PC-9 (cell line): ENCODE data around the gene WDR48. TPM values are rescaled to one million over a fixed set of nuclear protein-coding genes. Genes with fewer than 3 reads are reported as not detected.

Experiments used
- BruUV-seq: library from RNA; stranded (reverse); fragments of 400-500 nt; replicated peaks from 2 replicates; lab custom pipeline; 2021; lab: Mats Ljungman, UMichigan
- CTCF ChIA-PET: fragments of 300-600 bp; sonication (Branson Sonifier 250); formaldehyde crosslinking; loops from one replicate; lab custom pipeline; 2022; ENCODE audit warnings: antibody characterized with exemption; lab: Charles Lee
- POLR2A ChIA-PET: fragments of 300-600 bp; sonication (Branson Sonifier 250); formaldehyde crosslinking; loops from one replicate; lab custom pipeline; 2022; ENCODE audit warnings: antibody characterized with exemption; ENCODE audit not compliant: unreplicated experiment; lab: Charles Lee
- DNase-seq, 2 experiments: peaks; one replicate each; pipeline versions ENCODE4 v3.0.0 to v3.0.0-alpha.2; 2015 to 2022; ENCODE audit warnings: mixed read lengths in 1 of 2
- H2AFZ ChIP-seq: fragments of 200-600 bp; sonication (generic); 2 replicates; pipeline ENCODE4 v1.8.1; 2017; ENCODE audit warnings: antibody characterized with exemption
- H3F3A ChIP-seq: fragments of 200-600 bp; sonication (generic); 2 replicates; pipeline ENCODE4 v1.8.1; 2017; ENCODE audit warnings: antibody characterized with exemption, mild to moderate bottlenecking, low read depth; ENCODE audit not compliant: insufficient read depth
- H3K27ac ChIP-seq: fragments of 200-600 bp; sonication (generic); 2 replicates; pipeline ENCODE4 v1.6.1; 2016; ENCODE audit warnings: mixed run types
- H3K27me3 ChIP-seq: fragments of 200-600 bp; sonication (generic); 2 replicates; pipeline ENCODE4 v1.6.1; 2016; ENCODE audit warnings: low read depth, mixed run types; ENCODE audit not compliant: insufficient read depth
- H3K36me3 ChIP-seq: fragments of 200-600 bp; sonication (generic); 2 replicates; pipeline ENCODE4 v1.6.1; 2016; ENCODE audit warnings: low read depth, mixed run types
- H3K4me1 ChIP-seq: fragments of 200-600 bp; sonication (generic); replicated peaks from 2 replicates; pipeline ENCODE4 v1.6.1; 2016; ENCODE audit warnings: mixed run types; ENCODE audit not compliant: insufficient read depth
- H3K4me2 ChIP-seq: fragments of 200-600 bp; sonication (generic); 2 replicates; pipeline ENCODE4 v1.6.1; 2017; ENCODE audit warnings: mixed run types
- H3K4me3 ChIP-seq: fragments of 200-600 bp; sonication (generic); 2 replicates; pipeline ENCODE4 v1.6.1; 2016; ENCODE audit warnings: mixed run types
- H3K79me2 ChIP-seq: fragments of 200-600 bp; sonication (generic); 2 replicates; pipeline ENCODE4 v1.6.1; 2017; ENCODE audit warnings: low read depth, mixed run types
- H3K9me2 ChIP-seq: fragments of 200-600 bp; sonication (generic); 2 replicates; pipeline ENCODE4 v1.8.1; 2017; ENCODE audit warnings: mild to moderate bottlenecking; ENCODE audit not compliant: insufficient read depth
- H3K9me3 ChIP-seq: fragments of 200-600 bp; sonication (generic); 2 replicates; pipeline ENCODE4 v1.8.1; 2016; ENCODE audit warnings: low read depth; ENCODE audit not compliant: insufficient read depth
- H4K20me1 ChIP-seq: fragments of 200-600 bp; sonication (generic); 2 replicates; pipeline ENCODE4 v1.8.1; 2017; ENCODE audit not compliant: insufficient read depth
- EZH2 ChIP-seq: fragments of 200-600 bp; sonication (generic); IDR thresholded peaks from 2 replicates; pipeline ENCODE4 v1.8.0; 2017; ENCODE audit warnings: antibody characterized with exemption, low read depth
- intact Hi-C: fragments of 100-400 bp; cut with micrococcal nuclease; formaldehyde crosslinking; loops from one replicate; pipeline ENCODE4 v1.10.0; 2022; ENCODE audit not compliant: unreplicated experiment
- total RNA-seq: library from RNA; stranded (reverse); gene quantifications from 2 replicates; pipeline ENCODE4 v1.2.3, GENCODE V29; 2021
- TF ChIP-seq, protein P1 (sequence below): fragments of 200-600 bp; sonication (generic); conservative IDR thresholded peaks from 2 replicates; pipeline ENCODE4 v1.6.1; 2017; ENCODE audit warnings: mixed run types, antibody characterized with exemption, mild to moderate bottlenecking, moderate library complexity

The WDR48 gene
- total RNA-seq, 1 experiment from 2014 or later = 31.2 TPM

DNA sequence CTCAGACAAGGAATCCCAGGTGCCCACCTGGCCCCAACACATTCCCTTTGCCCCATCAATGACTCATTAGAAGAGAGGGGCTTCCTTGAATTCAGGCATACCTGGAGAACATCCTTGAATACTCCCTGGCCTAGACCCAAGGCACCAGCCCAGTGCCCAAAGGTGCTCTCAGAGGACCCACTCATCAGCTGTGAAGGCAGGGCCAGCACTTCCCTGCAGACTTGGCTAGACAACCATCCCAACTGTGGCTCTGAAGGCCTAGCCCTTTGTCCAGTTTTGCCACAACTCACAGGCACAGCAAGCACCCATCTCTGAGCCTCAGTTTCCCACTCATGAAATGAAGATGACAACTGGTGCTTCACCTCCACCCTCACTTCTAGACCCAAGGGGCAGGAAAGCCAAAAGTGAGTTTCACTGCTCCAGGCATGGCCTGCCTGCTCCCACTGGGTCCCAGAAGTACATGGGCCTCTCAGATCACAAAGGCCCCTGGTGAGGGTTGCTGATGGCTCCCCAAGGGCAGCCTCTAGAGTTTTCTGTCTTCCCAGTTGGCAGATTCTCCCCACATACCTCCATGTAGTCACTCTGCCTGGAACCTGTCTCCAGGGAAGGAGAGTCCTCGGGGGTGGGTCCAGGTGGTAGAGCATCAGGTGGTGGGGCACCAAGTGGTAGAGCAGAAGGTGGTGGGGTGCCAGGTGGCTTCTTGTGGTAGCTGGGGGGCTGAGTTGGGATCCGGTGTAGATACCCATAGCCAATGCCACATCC is 48.1 kb downstream of the WDR48 start:
- peaks cover 3% of the 10 kb centered on the region for H3K36me3 ChIP-seq
- H4K20me1 ChIP-seq = peaks cover 11% of the 10 kb centered on the region; the same call in 1 of the 2 replicates
- H3K4me2 ChIP-seq = no peak overlapping the region
- peaks cover 7% of the 10 kb centered on the region; the same call in 1 of the 2 replicates for H3F3A ChIP-seq
- no peak for DNase-seq
- no peak overlapping the region for H2AFZ ChIP-seq
- no peaks in the 10 kb centered on the region for H3K9me3 ChIP-seq
- POLR2A ChIA-PET = no interaction called here
- no TSS peak for BruUV-seq
- intact Hi-C loops = no loop called here
- peaks cover 6% of the 10 kb centered on the region; the same call in 1 of the 2 replicates for H3K79me2 ChIP-seq
- TF ChIP-seq EZH2 = no peak
- no peaks in the 10 kb centered on the region for H3K27me3 ChIP-seq
- H3K9me2 ChIP-seq = no peaks in the 10 kb centered on the region
- no peaks in the 10 kb centered on the region for H3K4me1 ChIP-seq
- no peak overlapping the region for H3K4me3 ChIP-seq
- H3K27ac ChIP-seq = no peak overlapping the region
- CTCF ChIA-PET = no interaction called here

DNA sequence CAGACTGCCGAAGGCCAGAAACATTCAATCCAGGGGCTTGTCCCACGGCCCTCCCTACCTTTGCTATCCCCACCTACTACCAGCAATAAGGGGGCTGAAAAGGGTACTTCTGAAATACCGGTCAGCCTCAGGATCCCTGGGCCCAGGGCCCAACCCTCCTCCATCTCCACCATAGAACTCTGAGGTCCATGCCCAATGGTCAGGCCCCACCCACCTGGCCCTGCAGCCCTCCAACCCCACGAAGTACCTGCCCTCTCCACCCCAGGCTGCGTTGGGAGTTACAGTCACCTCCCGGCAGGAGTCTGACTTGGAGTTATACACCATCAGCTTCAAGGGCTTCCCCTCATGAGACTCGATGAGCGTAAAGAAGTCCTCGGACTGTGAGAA is 48.7 kb downstream of the WDR48 start:
- H3K27ac ChIP-seq = no peak overlapping the region
- ChIA-PET CTCF (no interaction called here), POLR2A (no interaction called here)
- peaks cover 11% of the 10 kb centered on the region; the same call in 1 of the 2 replicates for H4K20me1 ChIP-seq
- TF ChIP-seq, protein P1, sequence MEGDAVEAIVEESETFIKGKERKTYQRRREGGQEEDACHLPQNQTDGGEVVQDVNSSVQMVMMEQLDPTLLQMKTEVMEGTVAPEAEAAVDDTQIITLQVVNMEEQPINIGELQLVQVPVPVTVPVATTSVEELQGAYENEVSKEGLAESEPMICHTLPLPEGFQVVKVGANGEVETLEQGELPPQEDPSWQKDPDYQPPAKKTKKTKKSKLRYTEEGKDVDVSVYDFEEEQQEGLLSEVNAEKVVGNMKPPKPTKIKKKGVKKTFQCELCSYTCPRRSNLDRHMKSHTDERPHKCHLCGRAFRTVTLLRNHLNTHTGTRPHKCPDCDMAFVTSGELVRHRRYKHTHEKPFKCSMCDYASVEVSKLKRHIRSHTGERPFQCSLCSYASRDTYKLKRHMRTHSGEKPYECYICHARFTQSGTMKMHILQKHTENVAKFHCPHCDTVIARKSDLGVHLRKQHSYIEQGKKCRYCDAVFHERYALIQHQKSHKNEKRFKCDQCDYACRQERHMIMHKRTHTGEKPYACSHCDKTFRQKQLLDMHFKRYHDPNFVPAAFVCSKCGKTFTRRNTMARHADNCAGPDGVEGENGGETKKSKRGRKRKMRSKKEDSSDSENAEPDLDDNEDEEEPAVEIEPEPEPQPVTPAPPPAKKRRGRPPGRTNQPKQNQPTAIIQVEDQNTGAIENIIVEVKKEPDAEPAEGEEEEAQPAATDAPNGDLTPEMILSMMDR = no peak
- no peak for TF ChIP-seq EZH2
- BruUV-seq = no TSS peak
- no peaks in the 10 kb centered on the region for H3K9me2 ChIP-seq
- DNase-seq = no peak
- H3K36me3 ChIP-seq = peaks cover 3% of the 10 kb centered on the region; the same call in 1 of the 2 replicates
- H3K9me3 ChIP-seq = no peaks in the 10 kb centered on the region
- intact Hi-C loops = no loop called here
- no peak overlapping the region for H2AFZ ChIP-seq
- H3K4me2 ChIP-seq = no peak overlapping the region
- H3K4me1 ChIP-seq = peaks cover 5% of the 10 kb centered on the region
- peaks cover 12% of the 10 kb centered on the region for H3K79me2 ChIP-seq
- peaks cover 7% of the 10 kb centered on the region; the same call in 1 of the 2 replicates for H3F3A ChIP-seq
- no peaks in the 10 kb centered on the region for H3K27me3 ChIP-seq
- H3K4me3 ChIP-seq = no peak overlapping the region

DNA sequence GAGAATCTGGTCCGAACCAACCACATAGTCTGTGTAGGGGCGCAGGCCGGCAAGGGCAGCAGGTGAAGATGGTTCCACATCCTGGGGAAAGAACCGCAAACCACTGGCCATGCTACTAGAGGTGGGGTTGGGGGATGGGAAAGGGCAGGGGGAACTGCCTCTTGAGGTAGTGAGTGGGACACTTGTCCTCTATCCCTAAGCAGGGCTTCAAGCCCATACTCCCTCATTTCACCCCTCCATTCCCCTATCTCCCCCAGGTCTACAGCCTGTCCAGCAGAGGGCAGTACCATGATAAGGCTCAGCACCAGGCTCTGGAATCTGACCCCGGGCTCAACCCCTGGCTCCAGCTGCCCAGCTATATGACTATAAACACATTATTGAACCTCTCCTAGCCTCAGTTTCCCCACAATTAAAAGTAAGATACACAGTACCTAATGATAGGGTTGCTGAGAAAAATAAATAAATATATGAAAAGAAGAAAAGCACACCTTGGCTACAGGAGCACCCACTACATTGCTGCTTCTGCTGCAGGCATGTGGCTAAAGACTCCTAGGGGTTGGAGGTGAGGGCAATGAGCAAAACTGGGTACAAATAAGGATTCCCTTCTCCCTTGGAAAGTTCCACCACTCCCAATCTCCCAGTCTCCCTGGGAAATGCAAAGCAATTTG is 49.3 kb downstream of the WDR48 start:
- no peaks in the 10 kb centered on the region for H3K9me2 ChIP-seq
- intact Hi-C loops = loop anchor here (1.0 kb wide), 1 partner anchor 187 kb away; no protein-coding TSS in a partner anchor
- peak in 1 of 2 experiments; percentile 31 for DNase-seq
- H3K4me2 ChIP-seq = no peak overlapping the region
- no peaks in the 10 kb centered on the region for H3K27me3 ChIP-seq
- CTCF ChIA-PET = interaction anchor here (0.6 kb wide), 1 partner anchor 187 kb away, joined by 4 read pairs; no protein-coding TSS in a partner anchor
- peaks cover 7% of the 10 kb centered on the region; the same call in 1 of the 2 replicates for H3F3A ChIP-seq
- peaks cover 18% of the 10 kb centered on the region for H3K79me2 ChIP-seq
- peaks cover 3% of the 10 kb centered on the region; the same call in 1 of the 2 replicates for H3K36me3 ChIP-seq
- H3K9me3 ChIP-seq = no peaks in the 10 kb centered on the region
- POLR2A ChIA-PET = no interaction called here
- H4K20me1 ChIP-seq = peaks cover 11% of the 10 kb centered on the region; the same call in 1 of the 2 replicates
- H3K4me3 ChIP-seq = no peak overlapping the region
- no peak overlapping the region for H3K27ac ChIP-seq
- BruUV-seq = no TSS peak
- peaks cover 12% of the 10 kb centered on the region for H3K4me1 ChIP-seq
- no peak for TF ChIP-seq EZH2
- TF ChIP-seq, protein P1 = peak; percentile 77
- H2AFZ ChIP-seq = no peak overlapping the region
